Fibroblast of lung (primary cell): ENCODE data around the gene CACNB1. TPM values are rescaled to one million over a fixed set of nuclear protein-coding genes. Genes with fewer than 3 reads are reported as not detected.

Experiments
- DNase-seq, 2 donors: peaks; one replicate each; pipeline versions ENCODE4 v3.0.0 to v3.0.0-alpha.2; 2010; ENCODE audit warnings: low read depth in 2 of 2
- H2AFZ ChIP-seq: 2 replicates; pipeline ENCODE4 v1.5.1; 2012; ENCODE audit warnings: low read length, control low read depth, inconsistent platforms
- H3K27ac ChIP-seq: 2 replicates; pipeline ENCODE4 v1.5.1; 2011; ENCODE audit warnings: low read length, control low read depth; ENCODE audit not compliant: insufficient read depth
- H3K27me3 ChIP-seq: 2 replicates; pipeline ENCODE4 v1.5.1; 2011; ENCODE audit warnings: mild to moderate bottlenecking, low read length; ENCODE audit not compliant: control insufficient read depth, insufficient read depth
- H3K36me3 ChIP-seq: 2 replicates; pipeline ENCODE4 v1.5.1; 2011; ENCODE audit warnings: low read length; ENCODE audit not compliant: control insufficient read depth, insufficient read depth
- H3K4me1 ChIP-seq: 2 replicates; pipeline ENCODE4 v1.5.1; 2011; ENCODE audit warnings: low read length; ENCODE audit not compliant: control insufficient read depth, insufficient read depth; ENCODE audit errors: extremely low read depth
- H3K4me2 ChIP-seq: 2 replicates; pipeline ENCODE4 v1.5.1; 2011; ENCODE audit warnings: low read length, control low read depth; ENCODE audit not compliant: insufficient read depth; ENCODE audit errors: extremely low read depth
- H3K4me3 ChIP-seq, 4 experiments: fragments of 200-600 bp in 1 of 4; sonication (generic) in 1 of 4; replicated peaks in 1 of 4; 2 replicates each; pipeline ENCODE4 v1.5.1; 2011 to 2016; ENCODE audit warnings: low read length in 4 of 4, low read depth in 3 of 4, mild to moderate bottlenecking in 3 of 4, control low read depth in 2 of 4, inconsistent platforms in 1 of 4, mixed read lengths in 1 of 4; ENCODE audit not compliant: insufficient read depth in 1 of 4; ENCODE audit errors: control extremely low read depth in 1 of 4
- H3K79me2 ChIP-seq: 2 replicates; pipeline ENCODE4 v1.5.1; 2012; ENCODE audit warnings: mild to moderate bottlenecking, low read length, inconsistent platforms; ENCODE audit not compliant: control insufficient read depth, insufficient read depth
- H3K9ac ChIP-seq: 2 replicates; pipeline ENCODE4 v1.5.1; 2011; ENCODE audit warnings: mild to moderate bottlenecking, low read length, control low read depth; ENCODE audit not compliant: insufficient read depth
- H3K9me3 ChIP-seq: 2 replicates; pipeline ENCODE4 v1.5.1; 2012; ENCODE audit warnings: low read depth, low read length; ENCODE audit not compliant: control insufficient read depth, insufficient read depth
- H4K20me1 ChIP-seq: 2 replicates; pipeline ENCODE4 v1.5.1; 2011; ENCODE audit warnings: low read length; ENCODE audit not compliant: control insufficient read depth, insufficient read depth; ENCODE audit errors: extremely low read depth
- EZH2 ChIP-seq: IDR thresholded peaks from 2 replicates; pipeline ENCODE4 v1.5.1; 2012; ENCODE audit warnings: low read length, control low read depth, mild to moderate bottlenecking; ENCODE audit errors: missing control alignments
- polyA plus RNA-seq, 2 donors: library from polyadenylated mRNA; depleted of rRNA in 1 of 2; stranded (reverse) in 1 of 2; unstranded in 1 of 2; fragments of >200 nt; gene quantifications; 2 replicates each; pipeline ENCODE4 v1.2.1, GENCODE V29; 2011 to 2012; ENCODE audit warnings: missing spikeins in 1 of 2
- total RNA-seq: library from RNA; depleted of rRNA; stranded (reverse); fragments of >200 nt; gene quantifications from 2 replicates; pipeline ENCODE4 v1.2.1, GENCODE V29; 2014
- TF ChIP-seq, protein P1 (sequence below), 2 donors: IDR thresholded peaks in 1 of 2; conservative IDR thresholded peaks in 1 of 2; 1 replicate in 1 of 2; 2 replicates in 1 of 2; pipeline ENCODE4 v1.5.1; 2011 to 2012; ENCODE audit warnings: low read length in 2 of 2, control low read depth in 1 of 2, inconsistent platforms in 1 of 2, low read depth in 1 of 2, mild to moderate bottlenecking in 1 of 2

The CACNB1 gene
- total and polyA plus RNA-seq, 2 donors (not counting 1 experiment from before 2014, with no cell fraction given), result 5.7 to 5.9 TPM

DNA sequence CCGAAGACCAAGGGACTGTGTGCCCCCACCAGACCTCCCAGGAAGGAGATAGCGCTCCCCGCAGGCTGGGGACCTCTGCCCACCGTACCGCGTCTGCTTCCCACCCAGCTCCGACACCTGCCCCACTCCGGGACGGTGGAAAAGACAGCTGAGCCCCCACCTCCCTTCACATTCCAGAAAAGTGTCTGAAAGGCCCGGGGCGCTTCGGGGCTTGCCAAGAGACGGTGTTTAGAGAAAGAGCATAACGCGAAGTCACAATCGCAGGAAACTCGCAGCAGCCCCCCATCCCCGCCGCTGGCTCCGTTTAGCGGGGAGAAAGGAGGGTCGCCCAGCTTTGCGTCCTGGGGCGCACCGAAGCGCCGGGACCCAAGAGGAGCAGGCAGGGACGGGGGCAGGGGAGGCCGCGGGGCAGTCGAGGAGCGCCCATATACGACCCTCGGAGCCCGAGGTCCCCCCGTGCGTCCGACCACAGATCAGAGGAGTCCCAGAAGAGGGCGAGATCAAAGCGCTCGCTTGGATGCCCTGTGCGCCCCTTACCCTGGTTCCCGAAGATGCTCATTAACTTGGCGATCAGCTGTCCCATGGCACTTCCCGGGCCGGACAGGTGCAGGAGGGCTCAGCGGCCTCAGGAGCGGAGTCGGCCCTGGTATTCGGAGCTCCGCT, 32.2 kb downstream of the CACNB1 start:
- no peaks in the 10 kb centered on the region for H3K79me2 ChIP-seq
- no peak overlapping the region for H3K27ac ChIP-seq
- H2AFZ ChIP-seq, result peak overlapping the region; percentile 58
- no peaks in the 10 kb centered on the region for H4K20me1 ChIP-seq
- H3K4me3 ChIP-seq, result peak overlapping the region; percentile 18 to 62 (median 43)
- H3K4me2 ChIP-seq, result peak overlapping the region; percentile 84
- DNase-seq, result no peak
- no peaks in the 10 kb centered on the region for H3K9me3 ChIP-seq
- no peaks in the 10 kb centered on the region for H3K4me1 ChIP-seq
- H3K27me3 ChIP-seq, result peaks cover 14% of the 10 kb centered on the region
- no peaks in the 10 kb centered on the region for H3K36me3 ChIP-seq
- H3K9ac ChIP-seq, result no peak overlapping the region
- TF ChIP-seq, protein P1, sequence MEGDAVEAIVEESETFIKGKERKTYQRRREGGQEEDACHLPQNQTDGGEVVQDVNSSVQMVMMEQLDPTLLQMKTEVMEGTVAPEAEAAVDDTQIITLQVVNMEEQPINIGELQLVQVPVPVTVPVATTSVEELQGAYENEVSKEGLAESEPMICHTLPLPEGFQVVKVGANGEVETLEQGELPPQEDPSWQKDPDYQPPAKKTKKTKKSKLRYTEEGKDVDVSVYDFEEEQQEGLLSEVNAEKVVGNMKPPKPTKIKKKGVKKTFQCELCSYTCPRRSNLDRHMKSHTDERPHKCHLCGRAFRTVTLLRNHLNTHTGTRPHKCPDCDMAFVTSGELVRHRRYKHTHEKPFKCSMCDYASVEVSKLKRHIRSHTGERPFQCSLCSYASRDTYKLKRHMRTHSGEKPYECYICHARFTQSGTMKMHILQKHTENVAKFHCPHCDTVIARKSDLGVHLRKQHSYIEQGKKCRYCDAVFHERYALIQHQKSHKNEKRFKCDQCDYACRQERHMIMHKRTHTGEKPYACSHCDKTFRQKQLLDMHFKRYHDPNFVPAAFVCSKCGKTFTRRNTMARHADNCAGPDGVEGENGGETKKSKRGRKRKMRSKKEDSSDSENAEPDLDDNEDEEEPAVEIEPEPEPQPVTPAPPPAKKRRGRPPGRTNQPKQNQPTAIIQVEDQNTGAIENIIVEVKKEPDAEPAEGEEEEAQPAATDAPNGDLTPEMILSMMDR (conservative IDR thresholded peaks at IDR 0.05 in 1 of 2, IDR thresholded peaks at IDR 0.05 in 1 of 2; ENCODE audit: low read depth in 1 of 2, low read length in 2 of 2), result no peak
- peak; percentile 54 for TF ChIP-seq EZH2

DNA sequence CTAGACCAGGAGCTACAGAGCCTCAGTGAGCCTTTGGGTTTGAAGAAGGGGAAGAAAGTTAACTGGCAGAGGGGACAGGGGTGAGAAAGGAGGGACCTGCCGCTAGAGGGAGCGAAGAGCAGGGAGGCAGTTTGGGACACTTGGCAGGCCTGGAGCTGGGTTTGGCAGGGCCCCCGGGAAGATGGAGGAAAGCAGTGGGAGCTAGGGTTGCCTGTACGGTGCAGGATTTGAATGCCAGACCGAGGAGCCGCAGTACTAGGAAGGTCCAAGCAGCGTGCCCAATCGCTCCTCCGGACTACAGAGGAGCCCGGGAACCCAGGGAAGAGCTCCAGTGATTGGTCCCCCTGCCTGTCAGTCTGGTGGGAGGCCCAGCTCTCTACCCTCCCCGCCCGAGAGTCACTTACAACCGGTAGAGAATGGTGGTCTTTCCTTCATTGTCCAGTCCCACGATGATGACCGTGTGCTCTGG, 32.8 kb downstream of the CACNB1 start:
- peak; percentile 94 for DNase-seq
- TF ChIP-seq, protein P1 (conservative IDR thresholded peaks at IDR 0.05 in 1 of 2, IDR thresholded peaks at IDR 0.05 in 1 of 2; ENCODE audit: low read depth in 1 of 2, low read length in 2 of 2), result peak; percentile 87 to 92
- TF ChIP-seq EZH2, result no peak
- no peaks in the 10 kb centered on the region for H3K36me3 ChIP-seq

GRCh38 chr17:39161962-39162361, 35.5 kb downstream of the CACNB1 start:
- no peaks in the 10 kb centered on the region for H3K79me2 ChIP-seq
- no peak overlapping the region for H3K4me3 ChIP-seq
- H3K36me3 ChIP-seq, result no peaks in the 10 kb centered on the region
- H2AFZ ChIP-seq, result no peak overlapping the region
- no peaks in the 10 kb centered on the region for H3K4me1 ChIP-seq
- H4K20me1 ChIP-seq, result no peaks in the 10 kb centered on the region
- TF ChIP-seq, protein P1 (conservative IDR thresholded peaks at IDR 0.05 in 1 of 2, IDR thresholded peaks at IDR 0.05 in 1 of 2; ENCODE audit: low read depth in 1 of 2, low read length in 2 of 2), result no peak
- no peak for TF ChIP-seq EZH2
- H3K4me2 ChIP-seq, result no peak overlapping the region
- DNase-seq, result no peak
- H3K9ac ChIP-seq, result no peak overlapping the region
- no peaks in the 10 kb centered on the region for H3K9me3 ChIP-seq
- no peak overlapping the region for H3K27ac ChIP-seq
- peaks cover 14% of the 10 kb centered on the region for H3K27me3 ChIP-seq

More for the DNA sequence above, 32.8 kb downstream of the CACNB1 start:
- Histone ChIP-seq H4K20me1 (no peaks in the 10 kb centered on the region), H3K4me2 (peak overlapping the region; percentile 84), H3K4me1 (no peaks in the 10 kb centered on the region), H3K9ac (no peak overlapping the region), H3K79me2 (no peaks in the 10 kb centered on the region), H3K4me3 (peak overlapping the region; percentile 18 to 62 (median 43)), H2AFZ (peak overlapping the region; percentile 58), H3K27me3 (peaks cover 14% of the 10 kb centered on the region), H3K9me3 (no peaks in the 10 kb centered on the region), H3K27ac (no peak overlapping the region)
